ENCODE measurements around the gene COL24A1. TPM values are rescaled to one million over a fixed set of nuclear protein-coding genes. Genes with fewer than 3 reads are reported as not detected.
"Not testable (repeated sequence)": the region's sequence is repeated elsewhere in the genome, so short reads cannot be mapped to it uniquely, and the experiment has no call there.

Gene COL24A1
- total RNA-seq, 1 donor from 2014 or later, result 0.21 TPM

- H3K27me3 ChIP-seq (ENCODE audit: control insufficient read depth, insufficient read depth, low read length), result no peaks in the 10 kb centered on the region
- no peak overlapping the region for H3K4me3 ChIP-seq (ENCODE audit: low read depth, low read length)
- H3K36me3 ChIP-seq (ENCODE audit: control insufficient read depth, insufficient read depth, low read length), result no peaks in the 10 kb centered on the region
- no peak for TF ChIP-seq CTCF (IDR thresholded peaks at IDR 0.05; ENCODE audit: insufficient read depth, low read length, poor library complexity, severe bottlenecking)
- DNase-seq (ENCODE audit: low read depth), result no peak
Measured at GRCh38 chr1:86089765-86090164, 66.8 kb downstream of the COL24A1 start.

GRCh38 chr1:86085741-86086409 is 70.7 kb downstream of the COL24A1 start:
- TF ChIP-seq CTCF (IDR thresholded peaks at IDR 0.05; ENCODE audit: insufficient read depth, low read length, poor library complexity, severe bottlenecking), result no peak
- no peaks in the 10 kb centered on the region for H3K36me3 ChIP-seq (ENCODE audit: control insufficient read depth, insufficient read depth, low read length)

GRCh38 chr1:86084998-86085397 is 71.6 kb downstream of the COL24A1 start:
- TF ChIP-seq CTCF (IDR thresholded peaks at IDR 0.05; ENCODE audit: insufficient read depth, low read length, poor library complexity, severe bottlenecking), result no peak
- no peak for DNase-seq (ENCODE audit: low read depth)
- Histone ChIP-seq H3K4me3 (ENCODE audit: low read depth, low read length) (no peak overlapping the region), H3K27me3 (ENCODE audit: control insufficient read depth, insufficient read depth, low read length) (no peaks in the 10 kb centered on the region), H3K36me3 (ENCODE audit: control insufficient read depth, insufficient read depth, low read length) (no peaks in the 10 kb centered on the region)

More at GRCh38 chr1:86085741-86086409, 70.7 kb downstream of the COL24A1 start:
- Histone ChIP-seq H3K27me3 (ENCODE audit: control insufficient read depth, insufficient read depth, low read length) (no peaks in the 10 kb centered on the region), H3K4me3 (ENCODE audit: low read depth, low read length) (no peak overlapping the region)
- no peak for DNase-seq (ENCODE audit: low read depth)

- no peak overlapping the region for H3K4me3 ChIP-seq (ENCODE audit: low read depth, low read length)
- peak; percentile 18 for TF ChIP-seq CTCF (IDR thresholded peaks at IDR 0.05; ENCODE audit: insufficient read depth, low read length, poor library complexity, severe bottlenecking)
- H3K27me3 ChIP-seq (ENCODE audit: control insufficient read depth, insufficient read depth, low read length), result no peaks in the 10 kb centered on the region
- H3K36me3 ChIP-seq (ENCODE audit: control insufficient read depth, insufficient read depth, low read length), result no peaks in the 10 kb centered on the region
- DNase-seq (ENCODE audit: low read depth), result no peak
Measured at GRCh38 chr1:86082183-86082582, 74.4 kb downstream of the COL24A1 start.

GRCh38 chr1:86072474-86072873 is 84.1 kb downstream of the COL24A1 start:
- not testable (repeated sequence) for H3K4me3 ChIP-seq (ENCODE audit: low read depth, low read length); DNase-seq (ENCODE audit: low read depth); H3K27me3 ChIP-seq (ENCODE audit: control insufficient read depth, insufficient read depth, low read length); H3K36me3 ChIP-seq (ENCODE audit: control insufficient read depth, insufficient read depth, low read length)

GRCh38 chr1:86071870-86072269 is 84.7 kb downstream of the COL24A1 start:
- DNase-seq (ENCODE audit: low read depth); H3K36me3 ChIP-seq (ENCODE audit: control insufficient read depth, insufficient read depth, low read length): not testable (repeated sequence)

GRCh38 chr1:86069757-86070145 is 86.8 kb downstream of the COL24A1 start:
- H3K27me3 ChIP-seq (ENCODE audit: control insufficient read depth, insufficient read depth, low read length), result no peaks in the 10 kb centered on the region
- DNase-seq (ENCODE audit: low read depth), result no peak
- H3K36me3 ChIP-seq (ENCODE audit: control insufficient read depth, insufficient read depth, low read length), result no peaks in the 10 kb centered on the region
- no peak overlapping the region for H3K4me3 ChIP-seq (ENCODE audit: low read depth, low read length)
- no peak for TF ChIP-seq CTCF (IDR thresholded peaks at IDR 0.05; ENCODE audit: insufficient read depth, low read length, poor library complexity, severe bottlenecking)

More at GRCh38 chr1:86071870-86072269, 84.7 kb downstream of the COL24A1 start:
- not testable (repeated sequence) for H3K4me3 ChIP-seq (ENCODE audit: low read depth, low read length); H3K27me3 ChIP-seq (ENCODE audit: control insufficient read depth, insufficient read depth, low read length)

All from kidney epithelial cell (primary cell).